ENCODE measurements around the gene CACNG4.

DNA sequence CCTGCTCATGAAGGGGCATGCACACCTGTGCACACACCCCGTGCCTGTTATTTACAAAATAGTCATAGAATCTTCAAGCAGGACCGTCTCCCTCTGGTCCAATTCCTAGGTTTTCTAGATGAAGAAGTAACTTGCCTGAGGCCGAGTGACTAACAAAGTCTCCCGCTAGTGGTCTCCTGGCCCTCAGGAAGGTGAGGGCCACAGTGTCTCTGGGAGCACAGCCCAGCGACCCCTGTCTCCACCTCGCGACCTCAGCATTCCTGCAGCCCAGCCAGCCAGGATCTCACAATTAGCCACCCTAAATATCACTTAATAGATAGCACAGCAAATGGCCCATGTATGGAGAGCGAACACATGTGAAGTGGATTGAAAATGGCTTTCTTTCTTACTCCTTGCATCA lies 49.4 kb downstream of the CACNG4 start:
- TF ChIP-seq, protein P1, sequence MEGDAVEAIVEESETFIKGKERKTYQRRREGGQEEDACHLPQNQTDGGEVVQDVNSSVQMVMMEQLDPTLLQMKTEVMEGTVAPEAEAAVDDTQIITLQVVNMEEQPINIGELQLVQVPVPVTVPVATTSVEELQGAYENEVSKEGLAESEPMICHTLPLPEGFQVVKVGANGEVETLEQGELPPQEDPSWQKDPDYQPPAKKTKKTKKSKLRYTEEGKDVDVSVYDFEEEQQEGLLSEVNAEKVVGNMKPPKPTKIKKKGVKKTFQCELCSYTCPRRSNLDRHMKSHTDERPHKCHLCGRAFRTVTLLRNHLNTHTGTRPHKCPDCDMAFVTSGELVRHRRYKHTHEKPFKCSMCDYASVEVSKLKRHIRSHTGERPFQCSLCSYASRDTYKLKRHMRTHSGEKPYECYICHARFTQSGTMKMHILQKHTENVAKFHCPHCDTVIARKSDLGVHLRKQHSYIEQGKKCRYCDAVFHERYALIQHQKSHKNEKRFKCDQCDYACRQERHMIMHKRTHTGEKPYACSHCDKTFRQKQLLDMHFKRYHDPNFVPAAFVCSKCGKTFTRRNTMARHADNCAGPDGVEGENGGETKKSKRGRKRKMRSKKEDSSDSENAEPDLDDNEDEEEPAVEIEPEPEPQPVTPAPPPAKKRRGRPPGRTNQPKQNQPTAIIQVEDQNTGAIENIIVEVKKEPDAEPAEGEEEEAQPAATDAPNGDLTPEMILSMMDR (IDR thresholded peaks at IDR 0.05) = no peak
- TF ChIP-seq POLR2AphosphoS5 (IDR thresholded peaks at IDR 0.05) (no peak), POLR2A (IDR thresholded peaks at IDR 0.05; ENCODE audit: low read depth) (no peak), EP300 (IDR thresholded peaks at IDR 0.05) (no peak)

Data from esophagus muscularis mucosa (tissue), 4 donors.